ENCODE measurements around the gene SDK1.

SDK1 gene

DNA sequence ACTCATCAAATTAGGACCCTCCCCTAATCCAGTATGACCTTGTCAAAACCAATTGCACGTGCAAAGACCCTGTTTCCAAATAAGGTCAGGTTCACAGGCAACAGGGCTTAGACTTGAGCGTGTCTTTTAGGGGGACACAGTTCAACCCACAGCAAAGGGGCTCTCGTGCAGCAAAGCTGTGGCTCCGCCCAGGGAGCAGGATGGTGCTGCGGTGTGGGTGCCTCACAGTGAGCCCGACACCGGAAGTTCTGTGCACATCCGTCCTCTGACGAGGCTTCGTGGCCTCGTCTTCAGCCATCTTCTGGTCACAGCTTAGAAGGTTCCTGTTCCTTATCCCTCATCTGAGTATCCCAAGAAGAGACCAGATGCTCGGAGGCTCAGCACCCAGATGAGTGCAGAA is 871.8 kb downstream of the SDK1 start:
- TF ChIP-seq, protein P1, sequence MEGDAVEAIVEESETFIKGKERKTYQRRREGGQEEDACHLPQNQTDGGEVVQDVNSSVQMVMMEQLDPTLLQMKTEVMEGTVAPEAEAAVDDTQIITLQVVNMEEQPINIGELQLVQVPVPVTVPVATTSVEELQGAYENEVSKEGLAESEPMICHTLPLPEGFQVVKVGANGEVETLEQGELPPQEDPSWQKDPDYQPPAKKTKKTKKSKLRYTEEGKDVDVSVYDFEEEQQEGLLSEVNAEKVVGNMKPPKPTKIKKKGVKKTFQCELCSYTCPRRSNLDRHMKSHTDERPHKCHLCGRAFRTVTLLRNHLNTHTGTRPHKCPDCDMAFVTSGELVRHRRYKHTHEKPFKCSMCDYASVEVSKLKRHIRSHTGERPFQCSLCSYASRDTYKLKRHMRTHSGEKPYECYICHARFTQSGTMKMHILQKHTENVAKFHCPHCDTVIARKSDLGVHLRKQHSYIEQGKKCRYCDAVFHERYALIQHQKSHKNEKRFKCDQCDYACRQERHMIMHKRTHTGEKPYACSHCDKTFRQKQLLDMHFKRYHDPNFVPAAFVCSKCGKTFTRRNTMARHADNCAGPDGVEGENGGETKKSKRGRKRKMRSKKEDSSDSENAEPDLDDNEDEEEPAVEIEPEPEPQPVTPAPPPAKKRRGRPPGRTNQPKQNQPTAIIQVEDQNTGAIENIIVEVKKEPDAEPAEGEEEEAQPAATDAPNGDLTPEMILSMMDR (IDR thresholded peaks at IDR 0.05; ENCODE audit: low read depth, low read length) = no peak
- no peak overlapping the region for H3K4me3 ChIP-seq (ENCODE audit: low read depth, low read length)

- TF ChIP-seq, protein P1 (IDR thresholded peaks at IDR 0.05; ENCODE audit: low read depth, low read length) = no peak
- no peak overlapping the region for H3K4me3 ChIP-seq (ENCODE audit: low read depth, low read length)
These were observed 872.6 kb downstream of the SDK1 start for GRCh38 chr7:4173615-4174014.

DNA sequence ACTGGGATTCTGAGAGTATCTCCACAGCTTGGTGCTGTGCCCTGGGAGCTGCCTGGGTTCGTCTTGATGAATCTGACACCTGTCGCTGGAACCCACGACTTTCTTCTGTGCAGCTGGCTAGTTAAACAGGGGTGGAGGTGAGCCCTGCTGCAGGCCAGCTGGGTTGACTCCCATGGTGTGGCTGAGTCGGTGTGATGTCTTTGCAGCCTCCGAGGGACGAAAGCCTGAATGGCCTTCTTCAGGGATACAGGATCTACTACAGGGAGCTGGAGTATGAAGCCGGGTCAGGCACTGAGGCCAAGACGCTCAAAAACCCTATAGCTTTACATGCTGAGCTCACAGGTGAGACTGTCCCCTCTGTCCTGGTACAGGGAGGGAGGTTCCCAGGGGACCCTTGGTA is 873.0 kb downstream of the SDK1 start:
- TF ChIP-seq, protein P1 (IDR thresholded peaks at IDR 0.05; ENCODE audit: low read depth, low read length) = no peak

GRCh38 chr7:4174451-4174850 is 873.4 kb downstream of the SDK1 start:
- TF ChIP-seq, protein P1 (IDR thresholded peaks at IDR 0.05; ENCODE audit: low read depth, low read length) = no peak
- H3K4me3 ChIP-seq (ENCODE audit: low read depth, low read length) = no peak overlapping the region

More for the DNA sequence above, 873.0 kb downstream of the SDK1 start:
- H3K4me3 ChIP-seq (ENCODE audit: low read depth, low read length) = no peak overlapping the region

DNA sequence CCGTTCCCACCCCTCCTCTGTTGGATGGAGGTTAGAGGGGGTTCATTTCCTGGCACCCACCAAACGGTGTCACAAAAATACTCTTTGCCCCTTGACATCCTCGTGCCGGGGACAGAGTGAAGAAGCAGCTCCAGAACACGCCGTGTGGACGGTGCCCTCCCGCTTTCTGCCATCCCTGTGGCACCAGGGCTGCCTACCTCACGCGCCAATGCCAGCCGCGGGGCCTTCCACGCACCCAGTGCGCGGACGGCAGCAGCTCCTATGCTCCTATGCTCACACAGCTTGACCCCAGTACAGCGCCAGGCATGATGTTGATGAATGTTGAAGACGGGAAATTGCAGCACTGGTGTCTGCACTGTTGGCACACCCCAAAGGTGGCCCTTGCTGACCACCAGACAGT is 873.8 kb downstream of the SDK1 start:
- TF ChIP-seq, protein P1 (IDR thresholded peaks at IDR 0.05; ENCODE audit: low read depth, low read length) = no peak
- no peak overlapping the region for H3K4me3 ChIP-seq (ENCODE audit: low read depth, low read length)

DNA sequence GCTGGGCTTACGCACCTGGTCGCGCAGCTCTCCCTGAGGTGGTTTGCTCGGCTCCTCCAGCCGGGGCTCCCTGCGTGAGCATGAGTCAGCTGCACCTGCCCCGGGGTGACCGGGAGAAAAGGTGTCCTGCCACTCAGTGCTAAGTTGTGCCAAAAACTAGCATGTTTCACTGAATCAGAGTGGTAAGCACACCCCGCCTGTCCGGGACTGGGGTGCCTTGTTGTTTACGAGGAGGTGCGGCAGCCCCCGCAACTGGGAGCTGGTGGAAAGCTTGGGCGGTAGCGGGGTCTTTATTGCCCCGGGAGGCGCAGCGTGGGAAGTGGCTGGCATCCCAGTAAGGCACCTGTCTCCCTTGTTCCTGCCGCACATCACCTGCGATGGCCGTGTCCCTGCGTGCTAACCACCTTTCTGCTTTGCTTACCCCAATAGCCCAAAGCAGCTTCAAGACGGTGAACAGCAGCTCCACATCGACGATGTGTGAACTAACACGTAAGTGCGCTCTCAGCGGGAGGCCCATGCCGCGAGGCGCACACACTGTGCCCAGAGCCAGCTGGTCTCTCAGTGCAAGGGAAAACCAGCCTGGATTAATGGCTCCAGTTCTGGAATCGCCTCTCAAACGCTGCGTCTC is 874.4 kb downstream of the SDK1 start:
- TF ChIP-seq, protein P1 (IDR thresholded peaks at IDR 0.05; ENCODE audit: low read depth, low read length) = no peak
- H3K4me3 ChIP-seq (ENCODE audit: low read depth, low read length) = no peak overlapping the region

GRCh38 chr7:4177001-4177400 is 875.9 kb downstream of the SDK1 start:
- H3K4me3 ChIP-seq (ENCODE audit: low read depth, low read length) = no peak overlapping the region
- TF ChIP-seq, protein P1 (IDR thresholded peaks at IDR 0.05; ENCODE audit: low read depth, low read length) = no peak

Data from WI38 (cell line).